HG03280 (cell line): ENCODE measurements around the gene DNAJC5G.
A peak's percentile ranks its signal among the peaks of the same experiment; 100 is the strongest.
"Not testable (repeated sequence)": the region's sequence is repeated elsewhere in the genome, so short reads cannot be mapped to it uniquely, and the experiment has no call there.

ENCODE experiments used
- ATAC-seq: cut with Tn5 transposase; IDR thresholded peaks from one replicate; pipeline ENCODE4 v1.9.1; 2021; ENCODE audit warnings: mild to moderate bottlenecking, moderate library complexity; ENCODE audit not compliant: unreplicated experiment

Gene DNAJC5G

GRCh38 chr2:27306136-27306535 lies 30.9 kb downstream of the DNAJC5G start:
- no peak for ATAC-seq

GRCh38 chr2:27306573-27307286 lies 31.5 kb downstream of the DNAJC5G start:
- no peak for ATAC-seq

DNA sequence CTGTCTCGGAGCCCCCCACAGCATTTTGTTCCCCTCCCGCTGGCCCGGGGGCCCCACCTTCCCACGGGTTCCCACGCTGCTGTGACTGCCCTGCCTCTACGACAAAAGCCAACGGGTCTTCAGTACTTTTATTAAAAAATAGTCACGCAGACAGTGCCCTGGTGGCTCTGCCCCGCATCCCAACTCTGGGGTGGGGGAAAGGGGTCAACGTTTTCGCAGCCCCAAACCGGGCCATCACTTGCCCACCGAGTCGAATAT lies 32.0 kb downstream of the DNAJC5G start:
- no peak for ATAC-seq

DNA sequence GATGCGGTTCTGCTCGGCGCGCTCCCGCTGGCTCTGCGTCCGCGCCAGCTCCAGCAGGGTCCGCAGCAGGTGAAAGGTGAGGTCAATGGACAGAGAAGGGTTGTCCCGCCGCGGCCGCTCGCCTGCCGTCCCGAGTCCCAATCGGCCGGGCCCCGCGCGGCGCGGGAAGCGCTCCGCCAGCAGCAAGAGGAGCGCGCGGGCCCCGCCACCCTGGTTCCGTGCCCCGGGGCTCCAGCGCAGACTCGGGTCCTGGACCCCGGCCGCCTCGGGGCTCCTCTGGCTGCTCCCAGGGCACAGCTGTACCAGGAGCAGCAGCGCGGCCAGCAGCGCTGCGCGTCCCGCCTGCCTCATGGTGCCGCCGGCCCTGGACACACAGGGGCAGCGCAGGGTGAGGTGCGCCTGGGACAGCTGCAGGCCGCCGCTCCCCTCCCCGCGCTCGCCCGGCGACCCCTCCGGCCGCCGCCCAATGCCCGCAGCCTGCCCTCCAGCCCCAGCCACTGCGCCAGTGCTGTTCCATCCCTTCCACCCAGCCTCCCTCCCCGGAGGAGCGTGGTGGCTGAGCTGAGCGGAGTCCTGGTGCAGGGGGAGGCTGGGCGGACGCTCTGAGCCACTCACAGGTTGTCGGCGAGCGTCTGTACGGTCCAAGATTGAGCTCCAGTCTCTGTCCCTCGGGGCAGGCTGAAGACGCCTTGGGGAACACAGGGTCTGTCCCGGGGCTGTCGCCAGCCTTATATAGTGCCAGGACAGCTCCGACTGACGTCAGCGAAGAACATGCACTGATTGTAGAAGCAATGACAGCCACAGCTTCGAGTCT lies 32.5 kb downstream of the DNAJC5G start:
- no peak for ATAC-seq

DNA sequence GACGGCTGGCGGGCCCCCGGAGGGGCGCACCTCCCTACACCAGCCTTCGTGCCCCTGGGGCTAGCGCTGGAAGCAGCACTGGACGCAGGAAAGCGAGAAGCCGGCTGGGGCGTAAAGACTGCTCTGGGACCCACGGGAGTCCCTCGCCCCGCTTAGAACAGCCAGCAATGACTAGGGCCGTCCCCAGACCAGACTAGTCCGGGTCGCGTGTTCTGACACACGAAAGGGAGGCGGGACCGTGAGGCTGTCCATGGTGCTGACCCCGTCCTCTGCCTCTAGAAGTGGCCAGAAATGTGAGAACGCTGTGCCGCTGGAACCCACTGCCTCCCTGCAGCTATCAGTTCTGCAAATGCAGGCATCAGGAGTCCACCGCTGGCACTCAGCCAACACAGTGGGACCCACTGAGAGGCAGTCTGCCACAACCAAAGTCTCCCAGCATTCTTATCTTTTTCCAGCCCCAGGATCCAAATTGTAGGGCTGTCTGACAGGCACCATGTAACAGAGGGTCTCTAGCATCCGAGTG lies 33.2 kb downstream of the DNAJC5G start, which contains the start of gene UCN:
Gene UCN (minus strand): TSS at position 87 of the 523 bp plus-strand sequence. CDS start 550 bp downstream, outside the sequence.
- ATAC-seq, result no peak

DNA sequence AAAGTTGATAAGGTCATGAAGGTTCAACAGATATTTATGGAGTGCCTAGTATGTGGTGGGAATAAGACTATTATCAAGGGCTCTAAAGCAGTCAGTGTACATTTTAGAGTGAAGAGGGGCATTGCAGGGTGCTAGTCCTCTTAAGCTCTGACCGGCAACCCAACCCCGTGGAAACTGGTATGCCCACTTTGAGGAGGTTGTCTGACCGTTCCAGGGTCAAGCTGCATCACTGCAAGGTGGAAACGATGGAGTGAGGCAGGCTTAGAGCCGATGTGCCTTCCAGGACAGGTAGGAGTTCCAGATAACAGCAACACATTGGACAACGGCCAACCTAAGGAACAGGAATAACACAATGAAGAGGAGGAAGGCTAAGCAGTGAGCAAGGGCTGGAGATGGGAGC lies 34.4 kb downstream of the DNAJC5G start:
- ATAC-seq, result no peak

- no peak for ATAC-seq
Measured at GRCh38 chr2:27312152-27312551, 36.9 kb downstream of the DNAJC5G start.

DNA sequence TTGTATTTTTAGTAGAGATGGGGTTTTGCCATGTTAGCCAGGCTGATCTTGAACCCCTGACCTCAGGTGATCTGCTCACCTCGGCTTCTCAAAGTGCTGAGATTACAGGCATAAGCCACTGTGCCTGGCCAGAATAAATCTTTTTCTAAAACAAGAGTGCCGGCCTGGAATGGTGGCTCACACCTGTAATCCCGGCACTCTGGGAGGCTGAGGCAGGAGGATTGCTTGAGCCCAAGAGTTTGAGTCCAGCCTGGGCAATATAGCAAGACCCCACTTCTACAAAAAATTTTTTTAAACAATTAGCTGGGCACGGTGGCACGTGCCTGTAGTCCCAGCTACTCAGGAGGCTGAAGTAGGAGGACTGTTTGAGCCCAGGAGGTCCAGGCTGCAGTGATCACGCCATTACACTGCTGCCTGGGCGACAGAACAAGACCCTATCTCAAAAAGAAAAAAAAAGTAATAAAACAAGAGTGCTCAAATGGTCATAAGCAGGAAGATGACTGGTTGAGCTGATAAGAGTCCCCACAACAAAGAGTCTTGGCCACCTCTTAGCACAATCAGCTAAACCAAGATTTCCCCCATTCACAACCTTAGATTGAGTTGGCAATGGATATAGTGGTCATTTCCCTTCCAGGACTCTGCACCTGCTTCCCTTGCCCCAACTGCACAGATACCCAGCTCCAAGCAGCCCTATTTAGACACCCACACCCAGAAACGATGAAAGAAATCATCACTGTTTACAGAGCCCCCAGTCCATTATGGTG lies 38.8 kb downstream of the DNAJC5G start:
- no peak for ATAC-seq

DNA sequence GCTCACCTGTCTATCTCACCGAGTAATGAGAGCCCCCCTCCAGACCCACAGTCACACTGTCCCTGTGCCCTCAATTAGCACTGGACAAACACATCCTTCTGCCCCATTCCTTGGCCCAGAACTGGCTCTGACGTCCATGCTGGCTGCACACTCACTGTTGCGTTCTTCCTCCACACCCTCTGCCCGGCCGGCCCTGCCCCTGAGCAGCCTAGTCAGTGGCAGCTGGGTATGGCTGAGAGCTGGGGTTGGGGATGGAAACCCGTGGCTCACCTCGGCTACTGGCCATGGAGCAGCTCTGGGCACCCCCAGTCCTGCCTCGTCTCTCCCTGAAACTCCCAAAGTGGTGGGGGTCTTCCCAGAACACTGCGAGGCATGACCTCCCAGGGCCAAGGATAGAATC lies 39.5 kb downstream of the DNAJC5G start:
- ATAC-seq, result no peak

GRCh38 chr2:27315122-27315521 lies 39.9 kb downstream of the DNAJC5G start:
- ATAC-seq, result no peak

DNA sequence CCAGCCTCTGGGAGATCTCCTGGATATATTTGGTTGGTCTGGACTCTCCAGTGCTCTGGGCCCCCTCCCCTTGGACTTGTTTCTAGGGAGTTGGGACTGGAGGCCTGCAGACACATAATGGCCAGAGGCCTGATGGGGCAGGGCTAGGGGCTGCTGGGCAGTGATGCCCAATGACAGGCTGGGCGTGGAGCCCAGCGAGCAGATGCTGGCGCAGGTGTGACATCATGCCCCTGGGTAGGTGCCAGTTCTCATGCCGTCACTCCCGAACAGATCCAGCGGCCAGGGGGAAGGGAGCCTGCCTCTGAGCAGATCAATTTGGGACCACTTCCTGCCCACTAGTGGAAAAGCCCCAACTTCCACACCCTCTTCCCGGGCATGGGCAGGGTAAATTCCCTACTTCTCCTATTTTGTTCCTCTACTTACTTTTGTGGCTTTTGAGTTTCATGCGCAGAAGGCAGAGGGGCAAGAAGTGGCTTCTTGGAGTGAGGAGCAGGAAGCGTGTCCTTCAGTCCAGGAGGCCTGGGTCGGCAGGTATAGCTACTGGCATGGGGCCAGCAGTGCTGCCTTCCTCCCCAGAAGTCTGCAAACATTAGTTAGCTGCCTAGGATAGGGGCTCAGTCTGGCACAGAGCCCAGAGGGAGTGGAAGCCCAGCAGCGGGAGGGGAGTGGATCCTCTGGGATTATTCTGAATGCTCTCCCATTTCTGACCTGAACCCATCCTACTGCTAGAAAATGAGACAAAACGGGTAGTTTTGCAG lies 41.6 kb downstream of the DNAJC5G start:
- no peak for ATAC-seq

DNA sequence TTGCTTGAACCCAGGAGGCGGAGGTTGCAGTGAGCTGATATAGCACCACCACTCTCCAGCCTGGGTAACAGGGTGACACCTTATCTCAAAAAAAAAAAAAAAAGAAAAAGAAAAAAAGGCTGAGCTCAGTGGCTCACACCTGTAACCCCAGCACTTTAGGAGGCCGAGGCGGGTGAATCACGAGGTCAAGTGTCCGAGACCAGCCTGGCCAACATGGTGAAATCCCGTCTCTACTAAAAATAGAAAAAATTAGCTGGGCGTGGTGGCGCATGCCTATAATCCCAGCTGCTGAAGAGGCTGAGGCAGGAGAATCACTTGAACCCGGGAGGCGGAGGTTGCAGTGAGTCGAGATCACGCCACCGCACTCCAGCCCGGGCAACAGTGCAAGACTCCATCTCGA lies 44.6 kb downstream of the DNAJC5G start:
- ATAC-seq, result not testable (repeated sequence)

DNA sequence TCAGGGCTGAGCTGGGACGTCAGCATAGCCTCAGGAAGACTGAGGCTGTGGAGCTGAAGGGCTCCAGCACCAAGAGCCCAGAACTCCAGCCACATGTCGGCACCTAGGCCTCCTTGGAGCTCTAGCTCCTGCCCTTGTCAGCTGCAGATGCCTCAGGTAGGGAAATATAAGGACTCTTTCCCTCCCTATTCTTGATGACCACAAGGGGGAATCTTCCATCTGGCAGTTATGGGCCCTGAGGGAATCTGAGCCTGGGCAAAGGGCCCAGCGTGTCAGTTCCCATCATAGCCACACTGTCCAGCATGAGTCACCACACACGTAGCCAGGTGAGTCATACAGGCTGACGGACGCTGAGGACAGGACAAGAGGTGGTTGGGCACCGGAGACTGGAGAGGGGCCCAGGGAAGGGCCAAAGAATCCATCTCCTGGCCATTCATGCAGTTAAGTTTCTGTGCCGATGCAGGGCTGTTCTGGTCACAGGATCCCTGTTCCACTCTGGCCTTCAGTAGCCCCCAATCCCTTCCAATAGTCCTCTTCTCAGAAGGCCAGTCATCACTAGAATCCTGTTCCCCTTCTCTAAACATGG lies 45.8 kb downstream of the DNAJC5G start:
- no peak for ATAC-seq

GRCh38 chr2:27322301-27322765 lies 47.1 kb downstream of the DNAJC5G start:
- ATAC-seq, result peak; percentile 34

GRCh38 chr2:27322766-27323595 lies 47.7 kb downstream of the DNAJC5G start, which contains the start of gene MPV17:
MPV17 (minus strand) TSS chr2:27323097; CDS start chr2:27322517, 580 bp downstream.
- peak; percentile 87 for ATAC-seq

DNA sequence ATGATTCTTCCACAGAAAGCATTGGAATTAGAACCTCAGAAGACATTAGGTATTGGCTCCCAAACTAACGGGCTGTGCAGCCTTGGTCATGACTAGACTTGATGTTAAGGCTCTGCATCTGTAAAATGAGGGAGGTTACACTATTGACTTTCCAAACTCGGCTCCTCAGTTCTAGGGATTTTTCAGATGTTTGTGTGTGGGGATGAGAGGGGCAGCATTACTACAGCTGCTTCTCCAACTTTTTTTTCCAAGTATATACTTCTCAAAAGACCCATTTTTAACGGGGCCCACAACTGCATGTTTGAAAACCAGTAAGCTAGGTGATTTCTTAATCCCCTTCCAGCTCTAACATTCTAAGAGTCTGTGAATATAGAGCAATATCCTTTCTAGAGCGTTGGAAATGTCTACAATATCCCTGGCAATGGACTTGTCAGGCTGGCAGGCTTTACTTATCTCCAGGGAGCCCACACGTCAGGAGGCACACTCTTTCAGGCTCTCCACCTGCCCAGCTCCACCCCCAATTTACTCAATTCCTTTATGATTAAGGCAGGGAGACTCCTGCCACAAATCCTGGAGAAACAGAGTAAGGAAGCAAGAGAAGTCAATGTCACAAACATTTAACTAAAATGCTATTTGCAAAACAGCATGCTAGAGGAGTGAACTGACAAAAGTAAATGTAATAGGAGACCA lies 48.5 kb downstream of the DNAJC5G start:
- ATAC-seq, result no peak

- no peak for ATAC-seq
Measured at GRCh38 chr2:27324720-27325119, 49.5 kb downstream of the DNAJC5G start.
